H1 (cell line): Measurements from ENCODE around the gene INPP5K. TPM values are rescaled to one million over a fixed set of nuclear protein-coding genes. Genes with fewer than 3 reads are reported as not detected.

Source experiments
- CTCF ChIA-PET: fragments of 300-600 bp; sonication (Branson Sonifier 250); formaldehyde crosslinking; loops from one replicate; lab custom pipeline; 2021; ENCODE audit not compliant: partially characterized antibody; lab: Charles Lee
- POLR2A ChIA-PET: fragments of 300-600 bp; sonication (Branson Sonifier 250); formaldehyde crosslinking; loops from one replicate; lab custom pipeline; 2021; ENCODE audit warnings: inconsistent platforms; ENCODE audit not compliant: partially characterized antibody; lab: Charles Lee
- DNase-seq, 2 experiments: peaks; one replicate each; pipeline versions ENCODE4 v3.0.0 to v3.0.0-alpha.2; 2010 to 2022; ENCODE audit warnings: low spot score in 2 of 2, low read depth in 1 of 2, mixed read lengths in 1 of 2
- FAIRE-seq: peaks from 2 replicates; lab custom pipeline; 2011; peaks lifted over from hg19 to GRCh38; lab: Jason Lieb, UNC
- H2AFZ ChIP-seq: 2 replicates; pipeline ENCODE4 v1.8.1; 2012; ENCODE audit warnings: low read length, inconsistent platforms
- H2AK5ac ChIP-seq: 2 replicates; pipeline ENCODE4 v1.6.1; 2013; ENCODE audit warnings: low read depth, low read length
- H2BK120ac ChIP-seq: replicated peaks from 2 replicates; pipeline ENCODE3; 2013; ENCODE audit warnings: low read depth, low read length, inconsistent platforms
- H2BK12ac ChIP-seq: 2 replicates; pipeline ENCODE4 v1.6.1; 2013; ENCODE audit warnings: low read depth, low read length
- H2BK15ac ChIP-seq: 2 replicates; pipeline ENCODE4 v1.6.1; 2013; ENCODE audit warnings: low read length
- H2BK20ac ChIP-seq: 2 replicates; pipeline ENCODE4 v1.6.1; 2013; ENCODE audit warnings: low read length
- H2BK5ac ChIP-seq: 2 replicates; pipeline ENCODE4 v1.6.1; 2013; ENCODE audit warnings: low read depth, low read length
- H3K14ac ChIP-seq: 2 replicates; pipeline ENCODE4 v1.6.1; 2013; ENCODE audit warnings: inconsistent platforms; ENCODE audit not compliant: insufficient read length
- H3K18ac ChIP-seq: 2 replicates; pipeline ENCODE4 v1.6.1; 2013; ENCODE audit warnings: low read length; ENCODE audit errors: extremely low read depth
- H3K23ac ChIP-seq: 2 replicates; pipeline ENCODE4 v1.6.1; 2013; ENCODE audit warnings: inconsistent platforms; ENCODE audit not compliant: insufficient read length
- H3K23me2 ChIP-seq: 2 replicates; pipeline ENCODE4 v1.6.1; 2013; ENCODE audit warnings: low read depth, low read length
- H3K27ac ChIP-seq: 2 replicates; pipeline ENCODE4 v1.6.1; 2011; ENCODE audit warnings: low read depth, low read length, inconsistent platforms
- H3K27me3 ChIP-seq, 4 experiments: replicated peaks in 1 of 4; 1 replicate in 1 of 4; 2 replicates in 3 of 4; pipeline versions ENCODE4 v1.6.1 to v1.8.1; 2011 to 2013; ENCODE audit warnings: low read length in 3 of 4, mild to moderate bottlenecking in 3 of 4, inconsistent platforms in 2 of 4, mixed read lengths in 2 of 4, moderate library complexity in 1 of 4; ENCODE audit not compliant: control insufficient read depth in 3 of 4, insufficient read depth in 3 of 4; ENCODE audit errors: extremely low read depth in 1 of 4
- H3K36me3 ChIP-seq, 4 experiments: 2 replicates each; pipeline versions ENCODE4 v1.6.1 to v1.8.1; 2011 to 2013; ENCODE audit warnings: mild to moderate bottlenecking in 4 of 4, low read length in 3 of 4, moderate library complexity in 2 of 4, control low read depth in 1 of 4, inconsistent platforms in 1 of 4; ENCODE audit not compliant: insufficient read depth in 4 of 4, control insufficient read depth in 2 of 4
- H3K4ac ChIP-seq: replicated peaks from 2 replicates; pipeline ENCODE3; 2013; ENCODE audit warnings: low read length, low read depth, mixed read lengths, inconsistent platforms; ENCODE audit not compliant: insufficient read length
- H3K4me1 ChIP-seq, 4 experiments: replicated peaks in 1 of 4; 1 replicate in 1 of 4; 2 replicates in 3 of 4; pipeline versions ENCODE4 v1.6.1 to v1.8.1; 2011 to 2013; ENCODE audit warnings: low read length in 3 of 4, inconsistent platforms in 2 of 4, mixed read lengths in 1 of 4; ENCODE audit not compliant: insufficient read depth in 4 of 4, control insufficient read depth in 3 of 4
- H3K4me2 ChIP-seq, 2 experiments: 2 replicates each; pipeline versions ENCODE4 v1.6.1 to v1.8.1; 2011 to 2013; ENCODE audit warnings: low read depth in 2 of 2, low read length in 2 of 2, control low read depth in 1 of 2, inconsistent platforms in 1 of 2, mild to moderate bottlenecking in 1 of 2; ENCODE audit not compliant: insufficient read depth in 1 of 2
- H3K4me3 ChIP-seq, 4 experiments: fragments of 200-600, 300-600 bp in 1 of 4; sonication (generic), shearing (Covaris generic), sonication (Bioruptor Twin) in 1 of 4; 2 replicates each; pipeline versions ENCODE4 v1.5.1 to v1.8.1; 2011 to 2016; ENCODE audit warnings: low read length in 4 of 4, low read depth in 3 of 4, control low read depth in 2 of 4, inconsistent platforms in 2 of 4, mild to moderate bottlenecking in 2 of 4, mixed read lengths in 1 of 4, moderate library complexity in 1 of 4; ENCODE audit not compliant: insufficient read depth in 2 of 4; ENCODE audit errors: extremely low read depth in 1 of 4
- H3K56ac ChIP-seq: replicated peaks from 2 replicates; pipeline ENCODE3; 2013; ENCODE audit warnings: low read depth, mild to moderate bottlenecking, mixed read lengths, low read length, inconsistent platforms; ENCODE audit not compliant: insufficient read length
- H3K79me1 ChIP-seq: 2 replicates; pipeline ENCODE4 v1.6.1; 2013; ENCODE audit warnings: low read depth, low read length, control low read depth
- H3K79me2 ChIP-seq, 2 experiments: 2 replicates each; pipeline versions ENCODE4 v1.6.1 to v1.8.1; 2012 to 2013; ENCODE audit warnings: low read length in 2 of 2, mild to moderate bottlenecking in 2 of 2, inconsistent platforms in 1 of 2; ENCODE audit not compliant: insufficient read depth in 2 of 2, control insufficient read depth in 1 of 2
- H3K9ac ChIP-seq, 4 experiments: replicated peaks in 1 of 4; 1 replicate in 1 of 4; 2 replicates in 3 of 4; pipeline versions ENCODE4 v1.6.1 to v1.8.1; 2011 to 2013; ENCODE audit warnings: low read depth in 3 of 4, low read length in 3 of 4, control low read depth in 2 of 4, mild to moderate bottlenecking in 2 of 4, moderate library complexity in 2 of 4, inconsistent platforms in 1 of 4; ENCODE audit errors: extremely low read depth in 1 of 4
- H3K9me3 ChIP-seq, 2 experiments: 2 replicates each; pipeline versions ENCODE4 v1.6.1 to v1.8.1; 2012 to 2013; ENCODE audit warnings: mild to moderate bottlenecking in 2 of 2, moderate library complexity in 2 of 2, control low read depth in 1 of 2, inconsistent platforms in 1 of 2, low read depth in 1 of 2, low read length in 1 of 2, mixed read lengths in 1 of 2; ENCODE audit not compliant: insufficient read depth in 2 of 2
- H4K20me1 ChIP-seq, 2 experiments: replicated peaks in 1 of 2; 2 replicates each; pipeline versions ENCODE3 to v1.8.1; 2011 to 2013; ENCODE audit warnings: inconsistent platforms in 2 of 2, low read length in 2 of 2, mild to moderate bottlenecking in 1 of 2; ENCODE audit not compliant: insufficient read depth in 2 of 2, control insufficient read depth in 1 of 2
- H4K5ac ChIP-seq: 2 replicates; pipeline ENCODE4 v1.6.1; 2013; ENCODE audit warnings: low read length, low read depth, mixed read lengths, inconsistent platforms; ENCODE audit not compliant: insufficient read length
- H4K8ac ChIP-seq: 2 replicates; pipeline ENCODE4 v1.8.0; 2013; ENCODE audit warnings: mild to moderate bottlenecking, moderate library complexity, low read length, inconsistent platforms; ENCODE audit not compliant: insufficient read depth; ENCODE audit errors: extremely low read depth
- H4K91ac ChIP-seq: replicated peaks from 2 replicates; pipeline ENCODE3; 2013; ENCODE audit warnings: low read length, mixed read lengths, inconsistent platforms; ENCODE audit not compliant: insufficient read length
- CHD1 ChIP-seq: IDR thresholded peaks from 2 replicates; pipeline ENCODE4 v1.6.1; 2012; ENCODE audit warnings: low read depth, low read length, improper control_type of control experiment
- CHD2 ChIP-seq: IDR thresholded peaks from 2 replicates; pipeline ENCODE4 v1.6.1; 2012; ENCODE audit warnings: low read length, improper control_type of control experiment
- RBBP5 ChIP-seq: IDR thresholded peaks from 2 replicates; pipeline ENCODE4 v1.7.1; 2012; ENCODE audit warnings: low read depth, mild to moderate bottlenecking, inconsistent platforms, low read length, moderate library complexity, borderline replicate concordance
- TEAD4 ChIP-seq: IDR thresholded peaks from 2 replicates; pipeline ENCODE4 v1.6.1; 2012; ENCODE audit warnings: low read depth, low read length, inconsistent platforms, mixed read lengths
- ZNF274 ChIP-seq: IDR thresholded peaks from 2 replicates; pipeline ENCODE4 v1.7.0; 2012; ENCODE audit warnings: low read length, borderline replicate concordance; ENCODE audit errors: extremely low read depth
- WGBS, 2 experiments: shearing (Covaris generic) in 1 of 2; methylation state at CpG; one replicate each; pipeline versions ENCODE4 v1.1.6 to v1.1.7; 2013 to 2015; ENCODE audit warnings: low lambda C conversion rate in 2 of 2, mixed read lengths in 2 of 2, inconsistent platforms in 1 of 2, low coverage in 1 of 2, missing lambda C conversion rate in 1 of 2; ENCODE audit not compliant: insufficient replicate concordance in 2 of 2, insufficient coverage in 1 of 2, insufficient read length in 1 of 2; ENCODE audit errors: extremely low coverage in 1 of 2, missing lambda C conversion rate in 1 of 2; 5-methylcytosine and 5-hydroxymethylcytosine counted together
- polyA plus RNA-seq, 7 experiments: library from polyadenylated mRNA; depleted of rRNA in 3 of 7; stranded (reverse) in 5 of 7; unstranded in 2 of 7; fragments of >200 nt in 5 of 7; fragments of 200-250 nt in 2 of 7; gene quantifications; 1 replicate in 5 of 7; 2 replicates in 1 of 7; 4 replicates in 1 of 7; pipeline versions ENCODE4 v1.2.1 to v1.2.3, GENCODE V29; 2011 to 2013; ENCODE audit warnings: missing spikeins in 2 of 7, mixed read lengths in 2 of 7
- total RNA-seq: library from RNA; stranded (reverse); fragmentation: NEBNext Ultra II Directional; extraction: Animal tissue kit (Norgen Biotek cat#: 25700); gene quantifications from 2 replicates; pipeline ENCODE4 v1.2.1, GENCODE V29; 2021

INPP5K gene
- total and polyA plus RNA-seq, 2 of the 8 experiments (the other 6 are each of a cell fraction or from before 2014, with no cell fraction given) = 21.0 to 24.1 TPM

GRCh38 chr17:1557355-1558095 is 41.1 kb upstream of the INPP5K start:
- Histone ChIP-seq H3K4me1 (peaks cover 0 to 10% (median 5%) of the 10 kb centered on the region in 4 experiments; a peak in 4 of 7 replicates), H3K9me3 (no peaks in the 10 kb centered on the region), H2BK120ac (no peak overlapping the region), H3K18ac (no peak overlapping the region), H3K27ac (no peak overlapping the region), H4K8ac (no peak overlapping the region; the same call in 1 of the 2 replicates), H3K23me2 (peaks cover 4% of the 10 kb centered on the region; the same call in 1 of the 2 replicates), H2AFZ (no peak overlapping the region), H3K9ac (no peak overlapping the region), H4K5ac (no peak overlapping the region), H3K56ac (no peak overlapping the region), H2BK20ac (no peak overlapping the region), H2AK5ac (no peak overlapping the region), H2BK15ac (no peak overlapping the region), H3K79me2 (peaks cover 7 to 55% of the 10 kb centered on the region in 2 experiments; a peak in 3 of 4 replicates), H2BK12ac (no peak overlapping the region), H3K27me3 (no peaks in the 10 kb centered on the region), H4K91ac (no peak overlapping the region), H3K4me3 (no peak overlapping the region), H4K20me1 (peaks cover 20 to 36% of the 10 kb centered on the region in 2 experiments), H2BK5ac (no peak overlapping the region; the same call in 1 of the 2 replicates), H3K23ac (no peak overlapping the region), H3K79me1 (peaks cover 32% of the 10 kb centered on the region), H3K36me3 (peaks cover 0 to 5% (median 2%) of the 10 kb centered on the region in 4 experiments; a peak in 4 of 8 replicates), H3K4ac (no peak overlapping the region), H3K14ac (no peak overlapping the region), H3K4me2 (no peak overlapping the region)
- DNase-seq = no peak
- no peak for FAIRE-seq
- ChIA-PET POLR2A (no interaction called here), CTCF (interaction anchor here (0.9 to 1.2 kb wide), 2 partner anchors 9 to 14 kb away, joined by 3 read pairs; no protein-coding TSS in a partner anchor)
- 93% methylated on average over 22 of the region's 22 CpGs; no CpG with 5 or more reads in 1 of the 2 experiments for WGBS, 2 experiments
- TF ChIP-seq RBBP5 (no peak), TEAD4 (no peak), CHD1 (no peak), ZNF274 (no peak), CHD2 (no peak)
